ENCODE measurements around the gene LAP3.
"Not testable (repeated sequence)": the region's sequence is repeated elsewhere in the genome, so short reads cannot be mapped to it uniquely, and the experiment has no call there.

Gene LAP3

GRCh38 chr4:17576932-17577664 is at the start of gene LAP3:
TSS of gene LAP3 (plus strand) at chr4:17577198. CDS start at chr4:17577466, 268 bp downstream.
- in situ Hi-C loops (cut with MboI; ENCODE audit: low sequenced_read_pairs) = no loop called here

GRCh38 chr4:17528551-17529165 is 48.3 kb upstream of the LAP3 start:
- in situ Hi-C loops (cut with MboI; ENCODE audit: low sequenced_read_pairs) = no loop called here

GRCh38 chr4:17531538-17532285 is 45.3 kb upstream of the LAP3 start:
- in situ Hi-C loops (cut with MboI; ENCODE audit: low sequenced_read_pairs) = no loop called here

- in situ Hi-C loops (cut with MboI; ENCODE audit: low sequenced_read_pairs) = no loop called here
These were observed 42.3 kb upstream of the LAP3 start for GRCh38 chr4:17534705-17535104.

GRCh38 chr4:17535242-17535641 is 41.8 kb upstream of the LAP3 start:
- in situ Hi-C loops (cut with MboI; ENCODE audit: low sequenced_read_pairs) = no loop called here

GRCh38 chr4:17535906-17536305 is 41.1 kb upstream of the LAP3 start:
- in situ Hi-C loops (cut with MboI; ENCODE audit: low sequenced_read_pairs) = no loop called here

GRCh38 chr4:17537060-17537459 is 39.9 kb upstream of the LAP3 start:
- in situ Hi-C loops (cut with MboI; ENCODE audit: low sequenced_read_pairs) = not testable (repeated sequence)

- in situ Hi-C loops (cut with MboI; ENCODE audit: low sequenced_read_pairs) = no loop called here
These were observed 32.8 kb upstream of the LAP3 start for GRCh38 chr4:17544205-17544604.

- in situ Hi-C loops (cut with MboI; ENCODE audit: low sequenced_read_pairs) = no loop called here
These were observed 32.2 kb upstream of the LAP3 start for GRCh38 chr4:17544831-17545234.

- in situ Hi-C loops (cut with MboI; ENCODE audit: low sequenced_read_pairs) = no loop called here
These were observed 31.4 kb upstream of the LAP3 start for GRCh38 chr4:17545374-17546140.

- in situ Hi-C loops (cut with MboI; ENCODE audit: low sequenced_read_pairs) = no loop called here
These were observed 30.8 kb upstream of the LAP3 start for GRCh38 chr4:17546222-17546621.

- in situ Hi-C loops (cut with MboI; ENCODE audit: low sequenced_read_pairs) = no loop called here
These were observed 30.3 kb upstream of the LAP3 start for GRCh38 chr4:17546678-17547077.

GRCh38 chr4:17550549-17550948 is 26.4 kb upstream of the LAP3 start:
- in situ Hi-C loops (cut with MboI; ENCODE audit: low sequenced_read_pairs) = loop anchor here (25.0 kb wide), 2 partner anchors 262 to 1037 kb away; partner anchors contain the start of genes DCAF16 and NCAPG

GRCh38 chr4:17552427-17552826 is 24.6 kb upstream of the LAP3 start:
- in situ Hi-C loops (cut with MboI; ENCODE audit: low sequenced_read_pairs) = loop anchor here (25.0 kb wide), 2 partner anchors 260 to 1035 kb away; partner anchors contain the start of genes DCAF16 and NCAPG

- in situ Hi-C loops (cut with MboI; ENCODE audit: low sequenced_read_pairs) = loop anchor here (25.0 kb wide), 2 partner anchors 258 to 1033 kb away; partner anchors contain the start of genes DCAF16 and NCAPG
These were observed 22.4 kb upstream of the LAP3 start for GRCh38 chr4:17554568-17554967.

GRCh38 chr4:17556498-17556897 is 20.5 kb upstream of the LAP3 start:
- in situ Hi-C loops (cut with MboI; ENCODE audit: low sequenced_read_pairs) = loop anchor here (25.0 kb wide), 2 partner anchors 256 to 1031 kb away; partner anchors contain the start of genes DCAF16 and NCAPG

- in situ Hi-C loops (cut with MboI; ENCODE audit: low sequenced_read_pairs) = loop anchor here (25.0 kb wide), 2 partner anchors 254 to 1029 kb away; partner anchors contain the start of genes DCAF16 and NCAPG
These were observed 19.1 kb upstream of the LAP3 start for GRCh38 chr4:17557880-17558279.

- in situ Hi-C loops (cut with MboI; ENCODE audit: low sequenced_read_pairs) = loop anchor here (25.0 kb wide), 2 partner anchors 253 to 1028 kb away; partner anchors contain the start of genes DCAF16 and NCAPG
These were observed 17.9 kb upstream of the LAP3 start for GRCh38 chr4:17558941-17559708.

GRCh38 chr4:17559709-17560048 is 17.3 kb upstream of the LAP3 start:
- in situ Hi-C loops (cut with MboI; ENCODE audit: low sequenced_read_pairs) = loop anchor here (25.0 kb wide), 2 partner anchors 253 to 1028 kb away; partner anchors contain the start of genes DCAF16 and NCAPG

All from HL-60/S4 treated with retinoic acid at 250 ng/mL for 4 days and 3 days (cell line).